8988T (cell line): ENCODE measurements around the gene PDE7B.

Experiments
- DNase-seq: peaks from one replicate; pipeline ENCODE4 v3.0.0; 2011

PDE7B gene

DNA sequence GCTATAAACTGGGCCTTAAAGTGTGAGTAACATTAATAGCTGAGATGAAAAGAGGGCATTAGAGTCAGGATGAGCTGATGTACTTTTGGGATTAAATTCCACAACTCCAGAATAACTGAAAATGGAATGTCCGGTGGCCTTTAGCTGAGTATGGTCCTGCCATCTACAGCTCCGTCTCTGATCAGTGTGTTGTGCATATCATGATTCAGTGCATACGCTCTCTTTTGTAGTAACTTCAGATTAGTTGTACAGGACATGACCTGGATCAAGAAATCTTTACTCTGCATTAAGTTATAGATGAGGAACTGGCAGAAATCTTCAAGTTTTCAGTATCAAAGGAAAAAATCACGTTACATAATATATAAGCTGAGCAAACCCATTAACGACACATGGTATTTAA lies 306.2 kb downstream of the PDE7B start:
- no peak for DNase-seq

DNA sequence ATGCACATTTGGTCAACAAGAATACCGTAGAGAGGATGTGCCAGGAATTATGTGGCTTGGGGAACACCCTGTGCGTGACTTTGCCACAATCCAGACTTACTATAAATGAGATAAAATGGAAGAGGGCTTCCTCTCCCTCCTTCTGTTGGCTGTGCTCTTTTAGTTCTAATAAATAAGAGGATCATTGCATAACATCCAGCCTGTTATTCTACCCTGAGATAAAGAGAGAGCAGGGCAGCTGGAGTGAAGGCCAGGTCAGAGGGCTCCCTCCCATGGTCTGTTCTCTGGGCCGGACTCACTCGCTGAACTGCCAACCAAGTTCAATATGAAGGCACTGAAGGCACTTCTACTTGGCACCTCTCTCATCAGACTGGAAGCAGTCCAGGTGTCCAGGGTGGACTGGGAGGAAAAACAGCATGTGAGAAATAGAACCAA lies 306.9 kb downstream of the PDE7B start:
- DNase-seq, result no peak

DNA sequence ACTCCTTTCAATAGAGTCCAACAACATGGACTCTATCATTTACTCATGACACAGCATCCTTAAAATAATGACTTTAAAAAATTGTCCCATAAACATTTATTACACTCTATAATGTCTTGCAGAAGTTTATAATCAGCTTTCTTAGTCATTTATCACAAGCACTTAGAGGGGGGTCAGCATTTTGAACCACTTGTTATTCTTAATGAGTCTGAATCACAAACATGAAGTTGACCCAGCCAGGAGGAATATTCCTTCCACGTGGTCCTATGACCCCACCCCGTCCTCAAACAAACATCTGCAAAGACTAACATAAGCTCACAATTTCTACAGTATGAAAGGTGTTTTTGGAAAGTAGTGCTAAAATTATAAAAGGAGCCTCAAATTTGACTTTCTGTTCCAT lies 307.5 kb downstream of the PDE7B start:
- no peak for DNase-seq

DNA sequence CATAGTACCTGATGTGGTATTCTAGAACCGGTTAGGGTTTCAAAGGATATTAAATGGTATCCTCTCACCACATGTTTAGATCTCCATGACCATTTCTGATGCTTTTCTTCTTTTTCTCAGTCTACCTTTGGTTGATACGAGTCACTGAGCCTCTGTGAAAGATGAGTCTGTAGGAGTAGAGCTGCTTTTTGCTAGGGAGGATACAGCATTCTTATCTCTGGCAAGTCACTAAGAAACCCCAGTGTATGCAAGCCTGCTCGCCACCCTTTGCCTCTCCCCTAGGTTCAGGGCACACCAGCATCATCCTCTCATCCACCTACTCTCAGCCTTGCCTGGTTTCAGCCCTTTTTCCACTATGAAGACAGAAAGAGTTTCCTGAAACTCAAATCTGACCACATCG lies 308.7 kb downstream of the PDE7B start:
- no peak for DNase-seq

DNA sequence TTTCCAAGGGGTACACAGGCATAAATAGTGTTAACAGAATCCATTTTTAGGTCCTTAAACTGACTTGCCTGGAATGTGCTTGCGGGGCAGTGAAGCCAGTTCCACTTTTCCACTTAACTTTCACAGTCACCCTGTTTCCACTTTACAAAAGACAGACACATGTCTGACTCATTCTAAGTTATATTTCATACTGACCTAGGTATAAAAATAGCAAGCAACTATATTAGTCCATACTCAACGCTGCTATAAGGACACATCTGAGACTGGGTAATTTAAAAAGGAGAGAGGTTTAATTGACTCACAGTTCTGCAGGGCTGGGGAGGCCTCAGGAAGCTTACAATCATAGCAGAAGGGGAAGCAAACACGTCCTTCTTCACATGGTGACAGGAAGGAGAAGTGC lies 310.4 kb downstream of the PDE7B start:
- DNase-seq, result no peak

DNA sequence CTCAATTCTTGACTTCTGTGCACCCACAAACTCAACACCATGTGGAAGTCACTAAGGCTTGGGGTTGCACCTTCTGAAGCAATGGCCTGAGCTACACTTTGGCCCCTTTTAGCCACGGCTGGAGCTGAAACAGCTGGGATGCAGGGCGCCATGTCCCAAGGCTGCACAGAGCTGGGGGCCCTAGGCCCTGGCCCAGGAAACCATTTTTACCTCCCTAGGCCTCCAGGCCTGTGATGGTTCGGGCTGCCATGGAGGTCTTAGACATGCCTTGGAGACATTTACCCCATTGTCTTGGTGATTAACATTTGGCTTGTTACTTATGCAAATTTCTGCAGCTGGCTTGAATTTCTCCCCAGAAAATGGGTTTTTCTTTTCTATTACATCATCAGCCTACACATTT lies 311.8 kb downstream of the PDE7B start:
- no peak for DNase-seq

DNA sequence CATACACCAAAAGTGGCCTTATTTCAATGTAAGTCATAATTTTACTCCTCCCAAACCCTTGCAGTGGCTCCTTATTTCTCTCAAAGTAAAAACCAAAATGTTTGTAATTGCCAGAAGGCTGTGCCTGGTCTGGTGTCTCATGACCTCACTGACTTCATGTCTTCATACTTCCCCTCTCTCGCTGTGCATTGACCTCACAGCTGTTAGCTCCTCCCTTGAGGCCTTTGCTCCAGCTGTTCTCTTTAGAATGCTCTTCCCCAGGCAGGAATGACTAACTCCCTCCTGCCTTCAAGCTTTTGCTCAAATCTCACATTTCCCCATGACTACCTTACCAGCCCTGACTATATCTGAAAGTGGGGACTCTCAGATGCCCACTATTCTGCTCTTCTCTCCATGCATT lies 315.3 kb downstream of the PDE7B start:
- DNase-seq, result no peak

DNA sequence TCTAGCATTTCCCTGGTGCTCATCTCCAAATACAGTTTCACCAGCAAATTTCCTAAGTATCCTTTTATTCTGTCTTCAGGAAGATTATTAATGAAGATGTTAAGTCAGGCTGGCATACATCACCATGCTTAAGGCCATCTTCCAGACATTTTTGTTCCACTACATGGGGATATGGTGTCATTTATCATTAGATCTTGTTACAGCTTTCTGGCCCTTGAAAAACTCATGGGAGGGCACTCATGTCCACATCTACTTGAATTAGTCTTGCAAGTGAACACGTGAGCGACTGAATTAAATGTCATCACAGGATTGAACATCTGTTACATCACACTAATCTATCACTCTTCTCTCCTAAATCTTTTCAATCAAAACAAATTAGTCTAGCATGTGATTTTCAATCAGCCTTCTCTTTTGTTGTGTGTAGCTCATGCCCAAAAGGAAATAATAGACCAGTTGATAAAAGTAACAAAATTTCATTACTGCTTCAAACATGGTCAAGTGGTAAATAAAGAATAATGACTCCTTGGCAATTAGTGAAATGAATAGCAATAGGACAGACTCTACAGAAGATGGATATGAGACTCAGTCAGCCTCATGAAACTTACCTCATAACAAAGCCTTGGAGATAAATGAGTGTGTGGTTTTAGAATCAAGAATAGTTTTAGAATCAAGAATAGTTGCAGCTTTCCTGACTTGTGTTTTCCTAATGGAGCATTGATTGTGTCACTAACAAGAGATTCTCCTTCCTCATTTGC lies 318.1 kb downstream of the PDE7B start:
- no peak for DNase-seq

DNA sequence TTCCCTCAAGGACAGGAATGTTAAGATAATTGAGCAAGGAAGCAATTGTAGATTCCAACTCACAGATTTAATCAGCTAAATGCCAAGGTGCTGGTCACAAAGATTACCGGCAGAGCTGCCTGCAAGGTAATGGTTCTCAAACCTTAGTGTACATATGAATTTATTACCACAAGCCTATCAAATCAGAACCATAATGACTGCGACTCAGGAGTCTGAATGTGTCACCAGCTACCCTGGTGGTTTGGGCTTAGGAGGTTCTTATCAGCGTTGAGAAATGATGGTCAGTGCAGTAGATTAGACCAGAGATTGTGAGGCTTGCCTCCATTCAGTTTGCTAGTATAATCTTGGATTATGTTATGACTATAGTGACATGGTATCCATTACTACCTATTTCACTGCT lies 319.7 kb downstream of the PDE7B start:
- no peak for DNase-seq

DNA sequence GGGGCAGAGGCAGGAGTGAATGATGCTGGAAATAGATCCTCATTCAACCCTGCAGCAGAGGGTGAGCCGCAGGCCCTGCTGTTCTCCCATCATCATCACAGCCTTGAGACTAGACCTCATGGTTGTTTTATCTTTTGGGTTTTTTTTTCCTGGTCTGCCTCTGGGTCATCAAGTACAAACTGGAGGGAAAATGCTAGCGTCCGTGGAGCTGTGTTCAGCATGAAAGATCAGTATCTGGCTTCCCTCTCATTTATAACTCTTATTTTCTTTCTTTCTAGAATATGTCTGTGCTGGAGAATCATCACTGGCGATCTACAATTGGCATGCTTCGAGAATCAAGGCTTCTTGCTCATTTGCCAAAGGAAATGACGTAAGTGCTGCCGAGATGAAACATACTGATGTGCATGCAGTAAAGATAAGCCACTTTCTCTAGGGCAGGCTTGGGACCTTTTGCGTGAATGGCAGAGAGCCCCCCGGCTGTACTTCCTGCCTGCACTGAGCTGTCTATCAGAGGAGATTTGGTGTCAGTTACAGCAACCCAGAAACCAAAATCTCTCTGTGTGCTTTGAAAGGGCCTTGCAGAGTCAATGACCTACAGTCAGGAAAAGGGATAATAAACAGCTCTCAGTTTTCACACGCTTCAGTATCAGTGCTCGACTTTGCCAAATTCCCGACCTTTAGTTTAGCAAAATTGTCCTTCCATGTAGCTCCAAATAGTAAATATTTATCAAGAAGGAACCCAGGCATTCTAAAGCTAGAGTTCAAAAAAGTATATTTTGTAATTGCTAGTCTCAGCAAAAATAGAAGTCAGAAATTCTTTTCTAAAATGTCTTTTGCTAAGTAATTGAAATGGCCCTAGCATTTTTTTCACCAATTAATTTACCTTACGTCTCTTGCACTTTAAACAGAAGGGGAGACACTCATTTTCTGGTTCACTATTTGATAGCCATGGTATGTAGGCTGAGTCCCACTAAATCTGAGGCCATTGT lies 322.3 kb downstream of the PDE7B start:
- no peak for DNase-seq

DNA sequence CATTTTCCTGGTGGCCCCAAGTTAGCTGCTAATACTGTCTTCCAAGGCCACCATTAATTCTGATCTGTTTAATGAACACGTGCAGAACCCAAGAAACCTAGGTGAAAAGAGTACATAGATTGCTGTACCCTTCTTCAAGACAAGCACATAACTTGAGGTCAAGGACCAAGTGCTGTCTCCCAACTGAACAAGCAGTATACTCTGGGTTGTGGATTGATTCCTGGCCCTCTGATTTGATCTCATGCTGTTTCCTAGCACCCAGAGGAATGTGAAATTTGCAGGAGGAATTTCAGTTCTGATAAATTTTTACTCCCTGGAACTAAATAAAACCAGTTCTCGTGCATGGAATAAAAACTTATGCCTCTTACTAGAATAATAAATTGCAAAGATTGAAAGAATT lies 323.0 kb downstream of the PDE7B start:
- no peak for DNase-seq

DNA sequence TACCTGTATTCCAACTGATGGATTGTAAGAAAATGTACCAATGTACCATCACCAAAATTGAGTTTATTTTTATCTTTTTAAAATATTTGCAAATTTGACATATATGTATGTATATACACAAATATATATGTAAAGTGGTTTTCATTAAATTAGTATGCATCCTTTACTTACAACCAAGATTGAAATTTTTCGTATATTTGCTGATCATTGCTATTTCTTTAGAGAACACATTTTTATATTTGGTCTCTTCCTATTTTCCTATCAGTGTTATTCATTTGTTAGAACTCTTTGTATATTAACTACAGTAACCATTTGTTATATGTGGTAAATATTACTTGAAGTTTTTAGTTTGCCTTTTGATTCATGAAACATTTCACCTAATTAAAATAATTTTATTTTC lies 324.4 kb downstream of the PDE7B start:
- DNase-seq, result no peak

DNA sequence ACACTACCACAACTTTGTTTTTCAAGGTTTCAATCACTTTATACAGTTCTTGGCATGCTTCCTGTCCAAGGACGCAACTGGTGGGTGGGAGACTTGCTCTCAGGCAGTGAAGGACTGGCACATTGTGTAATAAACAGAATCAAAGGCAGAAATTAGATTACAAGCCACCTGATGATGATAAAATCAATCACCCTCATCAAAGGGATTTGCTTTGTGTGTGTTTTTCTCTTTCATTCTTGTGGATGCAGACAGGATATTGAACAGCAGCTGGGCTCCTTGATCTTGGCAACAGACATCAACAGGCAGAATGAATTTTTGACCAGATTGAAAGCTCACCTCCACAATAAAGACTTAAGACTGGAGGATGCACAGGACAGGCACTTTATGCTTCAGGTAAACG lies 327.2 kb downstream of the PDE7B start:
- DNase-seq, result no peak

DNA sequence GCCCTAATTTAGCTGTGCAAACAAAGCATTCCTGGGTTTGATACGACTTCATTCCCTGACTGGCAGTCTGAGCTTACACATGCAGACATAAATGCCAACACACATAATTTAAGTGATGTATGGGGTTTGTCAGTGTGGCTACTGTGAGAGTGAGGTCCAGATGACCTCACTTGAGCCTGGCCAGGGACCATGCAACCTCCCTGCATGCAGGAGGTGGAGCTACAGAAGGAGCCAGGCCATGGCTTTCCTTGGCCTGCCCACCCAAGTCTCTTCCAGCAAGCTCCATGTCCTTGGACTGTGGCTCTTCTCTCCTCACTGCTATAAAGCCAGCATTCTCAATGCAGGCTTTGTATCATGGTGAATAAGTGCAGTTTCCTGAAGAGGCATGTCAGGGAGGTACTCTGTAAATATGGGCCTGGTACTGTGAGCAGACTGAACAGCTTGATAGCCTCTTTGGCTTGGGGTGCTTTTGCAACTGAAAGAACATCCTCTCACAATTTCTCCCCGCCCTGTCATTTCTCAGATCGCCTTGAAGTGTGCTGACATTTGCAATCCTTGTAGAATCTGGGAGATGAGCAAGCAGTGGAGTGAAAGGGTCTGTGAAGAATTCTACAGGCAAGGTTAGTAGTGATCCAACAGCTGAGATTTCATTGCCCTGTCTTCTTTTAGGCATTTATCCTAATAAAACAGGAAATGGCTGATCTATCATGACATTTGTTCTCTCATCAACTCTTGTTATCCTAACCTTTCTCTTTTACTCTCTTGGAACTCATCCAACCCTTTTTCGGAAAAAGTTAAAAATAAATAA lies 329.4 kb downstream of the PDE7B start:
- DNase-seq, result no peak

DNA sequence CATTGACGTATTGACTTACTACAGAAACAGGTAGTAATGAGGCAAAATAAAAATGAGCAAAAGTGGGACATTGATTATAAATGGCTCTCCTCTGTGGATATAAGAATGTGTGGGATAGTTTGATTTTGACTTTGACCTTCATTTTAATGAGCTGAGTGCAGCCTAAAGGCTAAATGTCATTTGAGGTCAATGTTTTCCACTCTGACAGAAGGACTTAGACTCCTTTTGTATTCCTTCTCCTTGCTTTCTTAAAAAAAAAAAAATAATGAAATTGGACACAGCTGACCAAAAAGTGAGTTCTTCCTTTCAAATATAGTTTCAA lies 330.0 kb downstream of the PDE7B start:
- no peak for DNase-seq

DNA sequence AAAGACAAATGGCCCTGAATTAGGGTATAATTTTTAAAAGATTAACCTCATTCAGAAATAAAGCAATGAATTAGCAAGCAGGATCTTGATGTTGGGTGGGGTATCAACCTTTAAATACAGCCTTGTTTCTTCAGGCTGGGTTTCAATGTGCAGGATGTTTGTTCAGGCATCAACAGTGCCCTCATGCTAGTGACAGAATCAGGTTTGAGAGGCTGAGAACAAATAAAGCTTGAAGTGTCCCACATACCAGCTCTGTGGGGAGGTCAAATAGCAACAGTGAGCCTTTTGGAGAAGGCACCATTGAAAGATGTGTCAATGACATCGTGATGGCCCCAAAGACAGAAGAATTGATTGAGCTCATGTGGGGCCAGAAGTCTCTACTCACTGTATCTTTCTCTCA lies 330.4 kb downstream of the PDE7B start:
- no peak for DNase-seq

DNA sequence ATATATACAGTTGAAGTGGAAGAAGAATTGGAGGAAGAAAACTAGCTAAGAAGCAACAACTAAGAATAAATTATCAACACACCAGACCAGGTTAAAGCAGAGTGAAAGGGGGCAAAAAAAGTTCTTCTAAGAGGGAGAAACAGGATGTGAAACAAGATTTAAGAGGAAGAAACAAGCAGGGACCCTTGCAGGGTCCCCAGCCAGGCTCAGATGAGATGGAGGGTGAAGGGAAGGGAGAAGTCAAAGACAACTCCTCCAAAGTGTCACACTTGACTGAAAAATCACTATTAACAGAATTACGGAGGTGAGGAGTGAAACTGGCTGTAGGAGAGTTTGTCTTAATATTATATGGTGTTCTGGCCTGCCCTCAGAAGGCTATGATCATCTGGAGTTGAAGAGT lies 333.2 kb downstream of the PDE7B start:
- no peak for DNase-seq

DNA sequence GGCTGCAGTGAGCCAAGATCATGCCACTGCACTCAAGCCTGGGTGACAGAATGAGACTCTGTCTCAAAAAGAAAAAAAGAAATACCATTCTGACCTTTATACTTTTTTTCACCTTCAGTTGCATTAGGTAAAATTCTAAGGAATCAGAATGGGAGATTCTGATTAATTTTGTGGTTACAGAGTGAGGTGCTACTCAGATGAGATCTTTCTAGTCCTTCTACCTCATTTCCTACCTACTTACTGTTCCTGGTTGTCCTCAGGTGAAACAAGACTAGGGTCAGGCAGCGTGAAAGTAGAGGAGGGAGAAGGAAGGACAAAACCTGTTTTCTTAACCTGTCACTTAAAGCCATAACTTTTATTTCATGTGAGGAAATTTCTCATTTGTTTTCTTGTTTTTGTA lies 334.9 kb downstream of the PDE7B start:
- DNase-seq, result no peak

DNA sequence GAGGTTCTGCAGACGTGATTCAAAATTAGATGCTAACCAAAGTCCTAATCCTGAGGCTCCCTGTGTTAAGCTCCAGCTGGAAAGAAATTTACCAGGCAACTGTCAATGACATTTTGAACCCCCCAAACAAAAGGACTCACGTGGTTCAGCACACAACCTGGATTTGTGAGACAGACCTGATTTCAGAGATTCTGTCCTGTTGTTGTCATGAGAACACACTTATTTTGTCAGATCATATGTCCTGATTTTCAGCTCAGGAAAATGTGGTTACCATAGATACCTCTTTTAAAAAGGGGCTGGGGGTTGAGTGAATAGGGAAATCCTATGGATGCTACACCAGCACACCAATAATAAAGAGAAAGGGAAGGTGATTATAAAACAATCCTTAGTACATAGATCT lies 337.0 kb downstream of the PDE7B start:
- no peak for DNase-seq

DNA sequence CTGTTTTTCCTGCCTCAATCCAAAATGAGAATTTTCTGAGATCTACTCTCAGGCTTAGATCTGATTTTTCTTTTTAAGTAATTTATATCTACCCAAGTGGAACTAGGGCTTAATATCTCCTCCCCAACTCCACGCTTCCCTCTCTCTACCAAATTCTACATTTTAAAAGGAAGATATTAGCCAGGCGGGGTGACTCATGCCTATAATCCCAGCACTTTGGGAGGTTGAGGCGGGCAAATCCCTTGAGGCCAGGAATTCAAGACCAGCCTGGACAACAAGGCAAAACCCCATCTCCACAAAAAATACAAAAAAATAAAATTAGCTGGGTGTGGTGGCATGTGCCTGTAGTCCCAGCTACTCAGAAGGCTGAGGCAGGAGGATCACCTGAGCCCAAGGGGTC lies 337.6 kb downstream of the PDE7B start:
- no peak for DNase-seq

DNA sequence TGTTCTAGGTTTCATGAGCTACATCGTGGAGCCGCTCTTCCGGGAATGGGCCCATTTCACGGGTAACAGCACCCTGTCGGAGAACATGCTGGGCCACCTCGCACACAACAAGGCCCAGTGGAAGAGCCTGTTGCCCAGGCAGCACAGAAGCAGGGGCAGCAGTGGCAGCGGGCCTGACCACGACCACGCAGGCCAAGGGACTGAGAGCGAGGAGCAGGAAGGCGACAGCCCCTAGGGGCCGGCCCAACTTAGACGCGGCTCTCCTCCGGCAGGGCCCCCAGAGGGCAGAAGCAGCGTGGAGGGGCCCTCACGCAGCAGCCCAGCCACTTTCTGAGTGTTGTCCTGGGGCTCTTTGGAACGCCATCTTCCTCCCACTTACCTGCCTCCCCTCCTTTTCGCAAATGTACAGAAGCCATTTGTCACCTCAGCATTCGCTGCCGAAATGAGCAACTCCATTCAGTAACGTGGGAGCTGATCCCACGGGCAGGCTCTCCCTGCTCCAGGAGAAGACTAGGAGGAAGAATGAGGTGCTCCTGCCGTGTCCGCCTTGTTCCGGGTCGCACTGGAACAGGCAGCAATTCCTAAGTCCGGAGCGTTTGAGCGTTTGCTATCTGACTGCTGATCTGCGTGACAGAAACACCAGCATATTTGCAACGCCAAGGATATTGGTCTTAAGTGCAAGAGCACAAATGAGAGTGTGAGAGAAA lies 340.3 kb downstream of the PDE7B start:
- DNase-seq, result no peak

DNA sequence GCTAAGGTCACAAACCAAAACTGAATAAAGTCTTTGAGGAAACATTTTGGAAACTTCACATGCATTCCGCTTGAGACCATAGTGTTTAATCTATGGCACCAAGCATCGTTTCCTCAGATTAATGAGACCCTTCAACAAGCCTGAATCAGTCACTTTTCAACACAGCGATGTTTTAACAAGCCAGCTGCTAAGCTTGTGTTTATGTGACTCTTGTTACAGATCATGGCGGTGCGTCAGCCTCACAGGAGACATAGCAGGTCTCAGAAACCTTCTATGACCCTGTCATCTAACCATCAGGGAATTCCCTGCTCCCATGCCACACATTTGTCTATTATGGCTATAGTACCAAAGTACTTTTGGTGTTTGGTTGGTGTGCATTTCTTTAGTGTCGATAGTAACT lies 341.4 kb downstream of the PDE7B start:
- no peak for DNase-seq

DNA sequence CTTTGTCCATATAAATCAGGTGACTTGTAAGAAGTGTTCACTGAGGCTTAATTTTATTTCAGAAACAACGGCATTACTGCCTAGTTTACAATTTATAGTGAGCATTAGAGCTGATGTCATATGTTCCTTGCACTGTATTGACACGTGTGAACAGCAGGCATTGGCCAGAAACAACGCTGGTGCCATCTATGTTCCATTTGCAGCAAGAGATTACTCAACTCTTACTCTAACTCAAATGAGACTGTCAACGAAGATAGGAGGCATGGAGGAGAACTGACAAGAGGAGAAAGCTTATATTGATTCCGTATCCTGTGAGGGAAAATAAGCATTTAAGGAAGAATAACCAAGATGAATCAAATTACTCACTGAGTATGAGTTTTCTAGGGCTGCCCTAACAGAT lies 350.2 kb downstream of the PDE7B start:
- no peak for DNase-seq
